Adrenal gland (tissue), 12 donors: Measurements from ENCODE around the gene RXRB. TPM values are rescaled to one million over a fixed set of nuclear protein-coding genes. Genes with fewer than 3 reads are reported as not detected.

Experiments
- DNase-seq, 7 donors: peaks; one replicate each; pipeline ENCODE4 v3.0.0-alpha.2; 2019 to 2020
- H3K27ac ChIP-seq, 5 donors: fragments of 200-600 bp; sonication (generic) in 4 of 5; 1 replicate in 3 of 5; 2 replicates in 2 of 5; pipeline versions ENCODE4 v1.5.1 to v1.8.0; 2016 to 2020; ENCODE audit warnings: mild to moderate bottlenecking in 1 of 5
- H3K27me3 ChIP-seq: fragments of 200-600 bp; 2 replicates; pipeline ENCODE4 v1.8.0; 2021
- H3K36me3 ChIP-seq, 2 donors: fragments of 200-600 bp; replicated peaks in 1 of 2; 1 replicate in 1 of 2; 2 replicates in 1 of 2; pipeline versions ENCODE4 v1.5.1 to v1.8.0; 2018 to 2022
- H3K4me1 ChIP-seq, 2 donors: fragments of 200-600 bp; replicated peaks in 1 of 2; 1 replicate in 1 of 2; 2 replicates in 1 of 2; pipeline versions ENCODE4 v1.5.1 to v1.8.0; 2018 to 2021
- H3K4me3 ChIP-seq, 4 donors: fragments of 200-600 bp; sonication (generic) in 3 of 4; one replicate each; pipeline ENCODE4 v1.5.1; 2016 to 2018
- H3K9me3 ChIP-seq, 3 donors: fragments of 200-600 bp; sonication (generic) in 1 of 3; replicated peaks in 1 of 3; 1 replicate in 2 of 3; 2 replicates in 1 of 3; pipeline versions ENCODE4 v1.5.1 to v1.8.0; 2016 to 2021
- CTCF ChIP-seq, 6 experiments: fragments of 450-650 bp in 4 of 6; fragments of 200-600 bp in 2 of 6; sonication (generic) in 1 of 6; IDR thresholded peaks; 1 replicate in 5 of 6; 2 replicates in 1 of 6; pipeline versions ENCODE4 v1.5.1 to v1.8.0; 2016 to 2021; ENCODE audit warnings: antibody characterized with exemption in 6 of 6, mild to moderate bottlenecking in 2 of 6, moderate library complexity in 1 of 6
- POLR2A ChIP-seq, 2 donors: fragments of 450-650 bp; IDR thresholded peaks; one replicate each; pipeline ENCODE4 v1.6.1; 2017; ENCODE audit warnings: antibody characterized with exemption in 2 of 2, mild to moderate bottlenecking in 2 of 2, moderate library complexity in 1 of 2
- WGBS, 4 donors: extraction: QIAGEN DNeasy Blood & Tissue Kit in 2 of 4; methylation state at CpG; one replicate each; pipeline versions ENCODE4 v1.1.5 to v1.1.7; 2013 to 2017; 5-methylcytosine and 5-hydroxymethylcytosine counted together
- intact Hi-C, 2 donors: fragments of 100-400 bp; cut with DNase I; formaldehyde crosslinking; loops; one replicate each; pipeline versions ENCODE4 v1.14.1 to v1.15.0; 2022 to 2023
- polyA plus RNA-seq, 3 donors: library from polyadenylated mRNA; stranded (reverse); fragments of 200-250 nt in 2 of 3; fragments of 350-450 nt in 1 of 3; fragmentation: Illumina TruSeq in 1 of 3; extraction: RNeasy Lipid Tissue Mini Kit (QIAGEN cat#74804) in 1 of 3; gene quantifications; one replicate each; pipeline ENCODE4 v1.2.3, GENCODE V29; 2013 to 2014
- total RNA-seq, 9 donors: library from RNA; depleted of rRNA in 4 of 9; stranded (reverse); fragments of >200 nt in 4 of 9; fragments of 120-200 nt in 1 of 9; fragmentation: NEBNext Ultra II Directional in 1 of 9; extraction: Animal tissue kit (Norgen Biotek cat#: 25700) in 1 of 9; gene quantifications; one replicate each; pipeline versions ENCODE4 v1.1.0 to v1.2.4, GENCODE V29; 2013 to 2023
- donor health status: healthy with polysubstance abuse.
- donor health status: Bipolar disorder and iron deficiency.
- donor health status: DM: yes; HTN: yes; CAD: no.
- donor health status: DM: no; HTN: no; CAD: no.
- donor health status: DM: no; HTN: no; CAD: no.
- donor health status: DM: yes; HTN: yes; CAD: no.

RXRB gene
- total and polyA plus RNA-seq, 12 donors: 15.8 to 75.9 (median 33.2) TPM

DNA sequence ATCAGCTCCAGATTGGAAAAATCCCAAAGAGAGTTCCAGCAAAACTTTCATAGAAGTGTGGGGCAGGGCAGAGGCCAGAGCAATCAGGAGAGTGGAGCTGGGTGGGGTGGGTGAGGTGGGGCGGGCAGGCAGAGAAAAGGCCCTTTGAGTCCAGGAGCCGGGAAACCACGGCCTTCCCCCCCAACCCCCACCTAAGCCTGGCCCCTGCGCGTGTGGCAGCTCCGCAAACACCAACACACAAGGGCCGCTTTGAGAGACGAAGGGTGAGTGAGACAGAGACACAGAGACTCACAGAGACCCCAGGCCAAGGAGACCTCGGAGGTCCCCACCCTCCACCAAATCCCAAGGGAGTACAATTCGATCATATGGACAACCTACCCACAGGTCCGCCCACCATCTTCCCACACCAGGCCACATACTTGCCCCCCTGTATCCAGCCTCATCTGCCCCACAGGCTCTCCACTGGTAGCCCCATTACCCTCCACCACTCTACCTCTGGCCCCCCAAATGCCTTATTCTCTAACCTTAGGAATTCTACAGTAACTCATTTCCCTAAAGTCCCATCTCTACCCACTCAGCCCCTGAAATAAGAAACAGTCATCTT lies 9.9 kb downstream of the RXRB start:
- no peak overlapping the region for H3K27ac ChIP-seq

GRCh38 chr6:33189625-33190448 lies 10.6 kb downstream of the RXRB start:
- no peak for TF ChIP-seq POLR2A (IDR thresholded peaks at IDR 0.05)
- TF ChIP-seq CTCF (IDR thresholded peaks at IDR 0.05): no peak
- intact Hi-C loops: no loop called here
- 60 to 70% (median 66%) methylated on average over 5 to 7 of the region's 7 CpGs for WGBS, 4 donors

More for the DNA sequence above, 9.9 kb downstream of the RXRB start:
- 82 to 92% (median 86%) methylated on average over 8 to 11 of the region's 11 CpGs for WGBS, 4 donors
- peaks cover 13% of the 10 kb centered on the region for H3K27me3 ChIP-seq
- no peaks in the 10 kb centered on the region for H3K9me3 ChIP-seq
- peaks cover 0 to 15% of the 10 kb centered on the region in 2 donors for H3K36me3 ChIP-seq
- intact Hi-C loops: no loop called here
- TF ChIP-seq POLR2A (IDR thresholded peaks at IDR 0.05) (no peak), CTCF (IDR thresholded peaks at IDR 0.05) (no peak)
- no peak for DNase-seq
- no peak overlapping the region for H3K4me3 ChIP-seq
- H3K4me1 ChIP-seq: peaks cover 9 to 11% of the 10 kb centered on the region in 2 donors

DNA sequence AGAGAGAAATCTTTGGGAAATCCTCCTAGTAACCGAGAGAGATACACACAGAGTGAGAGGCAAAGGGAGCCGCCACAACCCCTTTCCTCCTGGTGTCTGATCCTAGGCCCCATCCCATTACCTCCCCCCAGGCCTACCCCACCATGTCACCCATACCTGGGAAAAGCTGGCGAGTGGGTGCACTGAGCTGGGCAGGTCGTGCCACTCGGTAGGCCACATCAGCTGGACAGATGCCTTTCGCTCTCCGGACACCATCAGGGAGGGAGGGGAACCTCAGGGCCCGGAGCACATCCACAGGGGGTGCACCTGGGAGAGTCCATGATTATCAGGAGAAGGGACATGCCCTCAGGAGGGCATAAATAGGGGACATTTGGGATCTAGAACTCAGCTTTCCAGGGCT lies 11.3 kb downstream of the RXRB start:
- TF ChIP-seq POLR2A (IDR thresholded peaks at IDR 0.05): no peak
- no peak for TF ChIP-seq CTCF (IDR thresholded peaks at IDR 0.05)
- DNase-seq: no peak
- peaks cover 0 to under 1% of the 10 kb centered on the region in 2 donors for H3K36me3 ChIP-seq
- H3K4me1 ChIP-seq: peaks cover 9 to 11% of the 10 kb centered on the region in 2 donors
- no peak overlapping the region for H3K27ac ChIP-seq
- WGBS, 4 donors: 90 to 100% (median 91%) methylated on average over 2 to 8 of the region's 8 CpGs
- H3K27me3 ChIP-seq: peaks cover 13% of the 10 kb centered on the region
- H3K4me3 ChIP-seq: no peak overlapping the region
- intact Hi-C loops: no loop called here
- H3K9me3 ChIP-seq: no peaks in the 10 kb centered on the region

More at GRCh38 chr6:33189625-33190448, 10.6 kb downstream of the RXRB start:
- DNase-seq: no peak
- Histone ChIP-seq H3K36me3 (peaks cover 0 to 7% of the 10 kb centered on the region in 2 donors), H3K9me3 (no peaks in the 10 kb centered on the region), H3K27me3 (peaks cover 13% of the 10 kb centered on the region), H3K4me1 (peaks cover 9 to 11% of the 10 kb centered on the region in 2 donors), H3K27ac (no peak overlapping the region), H3K4me3 (no peak overlapping the region)

DNA sequence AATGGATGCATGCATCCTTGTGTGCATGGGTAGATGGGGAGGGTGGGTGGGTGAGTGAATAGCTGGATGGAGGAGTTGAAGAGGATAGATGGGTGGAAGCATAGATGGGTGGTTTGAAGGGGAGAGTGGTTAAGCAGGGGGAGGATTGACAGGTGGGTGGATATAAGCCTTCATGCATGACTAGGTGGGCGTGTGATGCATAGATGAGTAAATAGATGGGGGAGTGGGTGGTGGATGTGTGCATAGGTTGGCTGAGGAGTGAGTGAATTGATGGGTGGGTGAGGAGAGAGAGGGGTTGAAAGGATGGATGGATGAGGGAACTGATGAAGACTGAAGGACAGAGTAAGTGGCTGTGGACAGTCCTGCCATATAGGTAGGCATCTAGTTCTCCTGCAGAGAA lies 12.7 kb downstream of the RXRB start:
- no peak for TF ChIP-seq POLR2A (IDR thresholded peaks at IDR 0.05)
- TF ChIP-seq CTCF (IDR thresholded peaks at IDR 0.05): no peak
- 81 to 94% (median 89%) methylated on average over 1 of the region's 1 CpG for WGBS, 4 donors

More for the DNA sequence above, 12.7 kb downstream of the RXRB start:
- H3K4me3 ChIP-seq: no peak overlapping the region
- H3K4me1 ChIP-seq: peaks cover 5 to 9% of the 10 kb centered on the region in 2 donors
- no peak for DNase-seq
- no peak overlapping the region for H3K27ac ChIP-seq
- intact Hi-C loops: no loop called here
- peaks cover 13% of the 10 kb centered on the region for H3K27me3 ChIP-seq
- H3K36me3 ChIP-seq: no peaks in the 10 kb centered on the region
- no peaks in the 10 kb centered on the region for H3K9me3 ChIP-seq
